ENCODE data around the gene TMEM8B.

The TMEM8B gene

DNA sequence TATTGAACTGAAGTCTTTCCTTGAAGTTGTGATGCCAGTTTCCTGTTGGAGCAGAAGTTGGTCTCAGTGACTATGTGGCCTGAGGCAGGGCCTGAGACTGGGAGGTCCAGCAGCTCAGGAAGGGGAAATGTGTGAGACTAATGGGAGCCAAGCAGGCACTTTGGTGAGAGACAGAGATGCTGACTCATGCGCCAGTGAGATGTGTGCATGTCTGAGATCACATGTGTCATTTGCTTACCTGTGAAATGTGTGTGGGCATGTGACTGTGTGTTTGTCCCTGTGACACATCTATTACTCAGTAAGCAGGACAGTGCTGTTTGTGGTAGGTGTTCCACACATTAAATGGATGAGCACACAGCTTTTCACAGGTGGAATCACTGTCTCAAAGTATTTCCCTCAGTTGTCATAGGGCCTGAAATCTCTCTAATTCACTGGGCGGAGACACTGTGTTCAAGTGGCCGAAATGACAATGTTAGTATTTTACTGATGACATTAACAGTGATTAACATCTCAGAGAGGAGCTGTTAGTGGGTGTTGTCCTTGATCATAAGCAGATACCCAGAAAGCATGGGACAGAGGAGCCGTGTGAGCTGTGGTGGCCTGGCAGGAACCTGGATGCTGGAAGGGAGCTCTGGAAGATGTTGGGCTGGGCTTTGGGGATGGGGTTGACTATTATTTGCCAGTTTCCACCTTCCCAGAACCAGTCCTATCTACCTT, 30.2 kb upstream of the TMEM8B start:
- DNase-seq (ENCODE audit: low read depth): no peak
- H3K4me3 ChIP-seq (ENCODE audit: low read length): no peak overlapping the region
- TF ChIP-seq, protein P1, sequence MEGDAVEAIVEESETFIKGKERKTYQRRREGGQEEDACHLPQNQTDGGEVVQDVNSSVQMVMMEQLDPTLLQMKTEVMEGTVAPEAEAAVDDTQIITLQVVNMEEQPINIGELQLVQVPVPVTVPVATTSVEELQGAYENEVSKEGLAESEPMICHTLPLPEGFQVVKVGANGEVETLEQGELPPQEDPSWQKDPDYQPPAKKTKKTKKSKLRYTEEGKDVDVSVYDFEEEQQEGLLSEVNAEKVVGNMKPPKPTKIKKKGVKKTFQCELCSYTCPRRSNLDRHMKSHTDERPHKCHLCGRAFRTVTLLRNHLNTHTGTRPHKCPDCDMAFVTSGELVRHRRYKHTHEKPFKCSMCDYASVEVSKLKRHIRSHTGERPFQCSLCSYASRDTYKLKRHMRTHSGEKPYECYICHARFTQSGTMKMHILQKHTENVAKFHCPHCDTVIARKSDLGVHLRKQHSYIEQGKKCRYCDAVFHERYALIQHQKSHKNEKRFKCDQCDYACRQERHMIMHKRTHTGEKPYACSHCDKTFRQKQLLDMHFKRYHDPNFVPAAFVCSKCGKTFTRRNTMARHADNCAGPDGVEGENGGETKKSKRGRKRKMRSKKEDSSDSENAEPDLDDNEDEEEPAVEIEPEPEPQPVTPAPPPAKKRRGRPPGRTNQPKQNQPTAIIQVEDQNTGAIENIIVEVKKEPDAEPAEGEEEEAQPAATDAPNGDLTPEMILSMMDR (conservative IDR thresholded peaks at IDR 0.05; ENCODE audit: low read depth, low read length): no peak

DNA sequence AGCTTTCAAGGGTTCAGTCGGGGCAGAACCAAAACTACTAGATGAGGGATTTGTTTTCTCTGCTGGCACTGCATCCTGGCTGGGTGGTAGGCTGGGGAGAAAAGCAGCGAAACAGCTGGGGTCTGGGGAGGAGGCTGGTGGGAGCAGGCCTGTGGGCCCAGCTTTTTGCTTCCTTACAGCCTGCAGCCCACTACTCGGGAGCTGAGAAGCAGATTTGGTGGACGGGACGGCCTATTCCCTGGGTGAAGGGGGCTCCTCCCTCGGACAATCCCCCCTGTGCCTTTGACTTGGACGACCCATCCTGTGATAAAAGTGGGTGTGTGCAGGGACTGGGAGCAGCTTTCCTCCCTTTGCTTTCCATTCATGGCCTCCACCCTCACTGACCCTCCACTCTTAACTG, 28.5 kb upstream of the TMEM8B start:
- TF ChIP-seq, protein P1 (conservative IDR thresholded peaks at IDR 0.05; ENCODE audit: low read depth, low read length): no peak
- DNase-seq (ENCODE audit: low read depth): no peak
- H3K4me3 ChIP-seq (ENCODE audit: low read length): no peak overlapping the region

DNA sequence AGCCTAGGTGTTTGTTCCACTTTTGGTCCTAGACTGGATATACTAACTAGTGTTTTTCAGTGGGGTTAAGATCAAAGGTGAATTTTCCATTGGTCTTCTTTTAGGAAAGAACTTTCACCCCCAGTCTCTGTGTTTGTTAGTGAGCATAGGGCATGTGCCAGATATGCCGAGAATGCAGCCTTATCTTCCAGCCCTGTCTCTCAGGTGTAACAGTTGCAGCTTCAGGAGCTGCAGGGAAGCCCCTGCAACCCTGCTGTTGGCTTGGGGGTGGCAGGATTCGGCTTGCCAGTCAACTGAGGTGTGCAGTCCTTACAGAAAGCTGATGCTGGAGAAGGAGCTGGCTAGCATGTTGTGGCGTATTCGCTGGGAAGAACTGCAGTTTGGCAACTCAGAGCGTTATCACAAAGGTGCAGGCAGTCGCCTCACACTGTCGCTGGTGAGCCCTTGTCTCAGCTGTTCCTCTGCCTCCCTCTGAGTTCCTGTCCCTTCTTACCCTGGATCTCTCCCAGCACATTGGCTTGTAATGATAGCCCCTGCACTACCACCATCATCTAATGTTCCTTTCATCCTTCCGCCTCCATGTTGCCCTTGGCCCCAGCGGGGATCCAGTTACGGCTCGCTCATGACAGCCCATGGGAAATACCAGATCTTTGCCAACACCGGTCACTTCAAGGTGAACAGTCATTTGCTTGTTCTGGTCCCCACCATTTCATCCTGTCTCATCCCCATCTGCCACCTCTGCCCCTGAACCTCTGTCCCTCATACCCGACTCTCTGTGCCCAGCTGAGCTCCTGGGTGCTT, 27.5 kb upstream of the TMEM8B start:
- TF ChIP-seq, protein P1 (conservative IDR thresholded peaks at IDR 0.05; ENCODE audit: low read depth, low read length): no peak
- no peak overlapping the region for H3K4me3 ChIP-seq (ENCODE audit: low read length)
- no peak for DNase-seq (ENCODE audit: low read depth)

DNA sequence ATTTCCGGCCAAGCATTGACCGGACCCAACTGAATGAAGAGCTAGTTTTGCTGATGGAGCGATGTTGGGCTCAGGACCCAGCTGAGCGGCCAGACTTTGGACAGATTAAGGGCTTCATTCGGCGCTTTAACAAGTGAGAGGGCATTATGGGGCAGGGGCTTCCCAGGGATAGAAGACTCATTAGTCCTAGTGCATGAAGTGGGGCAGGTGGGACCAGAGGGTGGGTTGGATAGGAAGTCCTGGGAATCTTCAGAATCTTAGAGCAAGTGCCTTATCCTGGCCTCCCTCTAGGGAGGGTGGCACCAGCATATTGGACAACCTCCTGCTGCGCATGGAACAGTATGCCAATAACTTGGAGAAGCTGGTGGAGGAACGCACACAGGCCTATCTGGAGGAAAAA, 22.9 kb upstream of the TMEM8B start:
- H3K4me3 ChIP-seq (ENCODE audit: low read length): no peak overlapping the region
- DNase-seq (ENCODE audit: low read depth): no peak
- TF ChIP-seq, protein P1 (conservative IDR thresholded peaks at IDR 0.05; ENCODE audit: low read depth, low read length): no peak

- TF ChIP-seq, protein P1 (conservative IDR thresholded peaks at IDR 0.05; ENCODE audit: low read depth, low read length): no peak
- H3K4me3 ChIP-seq (ENCODE audit: low read length): no peak overlapping the region
- DNase-seq (ENCODE audit: low read depth): no peak
Measured at GRCh38 chr9:35808433-35808832, 20.6 kb upstream of the TMEM8B start.

DNA sequence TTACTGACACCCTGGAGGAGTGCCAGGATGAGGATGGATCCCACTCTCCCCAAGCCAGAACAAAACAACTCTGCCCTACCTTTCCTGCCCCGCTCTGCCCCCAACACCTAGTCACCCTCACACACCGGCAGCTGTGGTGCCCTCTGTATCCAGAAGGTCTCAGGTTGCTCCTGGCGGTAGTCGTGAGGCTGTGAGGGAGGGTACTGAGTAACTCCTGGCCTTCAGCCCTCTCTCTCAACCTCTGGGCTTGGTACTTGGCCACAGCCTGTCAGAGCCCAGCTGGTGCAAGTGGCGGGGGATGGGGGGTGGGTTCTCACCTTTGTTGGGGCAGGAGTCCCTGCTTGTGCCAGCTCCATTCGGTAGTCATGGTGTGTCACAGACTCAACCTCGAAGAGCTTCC, 18.9 kb upstream of the TMEM8B start:
- no peak overlapping the region for H3K4me3 ChIP-seq (ENCODE audit: low read length)
- DNase-seq (ENCODE audit: low read depth): no peak
- TF ChIP-seq, protein P1 (conservative IDR thresholded peaks at IDR 0.05; ENCODE audit: low read depth, low read length): no peak

Data from retinal pigment epithelial cell (primary cell).